Measurements from ENCODE around the gene VPS11. TPM values are rescaled to one million over a fixed set of nuclear protein-coding genes. Genes with fewer than 3 reads are reported as not detected.
"Not testable (repeated sequence)": the region's sequence is repeated elsewhere in the genome, so short reads cannot be mapped to it uniquely, and the experiment has no call there.

The VPS11 gene
- total and polyA plus RNA-seq, 10 donors = 30.1 to 66.7 (median 43.6) TPM

GRCh38 chr11:119029340-119030028 is 38.1 kb upstream of the VPS11 start:
- H3K27ac ChIP-seq = peak overlapping the region in 6 of 8 donors; percentile 72 to 87 (median 80)
- WGBS, 5 donors = 59 to 66% (median 64%) methylated on average over 10 of the region's 10 CpGs
- TF ChIP-seq POLR2AphosphoS5 (IDR thresholded peaks at IDR 0.05) = no peak
- TF ChIP-seq POLR2A (IDR thresholded peaks at IDR 0.05) = no peak
- TF ChIP-seq CTCF (IDR thresholded peaks at IDR 0.05 in 8 of 11, conservative IDR thresholded peaks at IDR 0.05 in 3 of 11) = no peak
- H3K4me1 ChIP-seq = peaks cover 14 to 52% (median 37%) of the 10 kb centered on the region in 6 donors
- peak overlapping the region; percentile 63 to 83 (median 72) for H3K4me3 ChIP-seq
- H3K36me3 ChIP-seq = peaks cover 0 to 41% (median 15%) of the 10 kb centered on the region in 6 donors
- peak; percentile 59 for DNase-seq
- H3K27me3 ChIP-seq (replicated peaks in 1 of 7) = no peaks in the 10 kb centered on the region
- intact Hi-C loops (cut with DNase I; ENCODE audit: low total_unique reads) = no loop called here
- no peaks in the 10 kb centered on the region for H3K9me3 ChIP-seq

- TF ChIP-seq POLR2AphosphoS5 (IDR thresholded peaks at IDR 0.05) = no peak
- TF ChIP-seq CTCF (IDR thresholded peaks at IDR 0.05 in 8 of 11, conservative IDR thresholded peaks at IDR 0.05 in 3 of 11) = no peak
- TF ChIP-seq POLR2A (IDR thresholded peaks at IDR 0.05) = no peak
These were observed 37.6 kb upstream of the VPS11 start for GRCh38 chr11:119030029-119030328.

GRCh38 chr11:119030329-119031047 is 37.1 kb upstream of the VPS11 start, which contains the start of gene SLC37A4:
SLC37A4 (minus strand) TSS chr11:119030877.
- Histone ChIP-seq H3K27me3 (replicated peaks in 1 of 7) (no peaks in the 10 kb centered on the region), H3K4me1 (peaks cover 9 to 42% (median 29%) of the 10 kb centered on the region in 6 donors), H3K9me3 (no peaks in the 10 kb centered on the region), H3K27ac (peak within 1 kb of the TSS; percentile 64 to 87 (median 76)), H3K36me3 (peaks cover 0 to 31% (median 5%) of the 10 kb centered on the region in 6 donors), H3K4me3 (peak within 1 kb of the TSS; percentile 63 to 83 (median 72))
- DNase-seq = peak; percentile 100
- TF ChIP-seq POLR2AphosphoS5 (IDR thresholded peaks at IDR 0.05) (peak; percentile 89 to 91 (median 90)), POLR2A (IDR thresholded peaks at IDR 0.05) (no peak), CTCF (IDR thresholded peaks at IDR 0.05 in 8 of 11, conservative IDR thresholded peaks at IDR 0.05 in 3 of 11) (peak in 7 of 11 experiments; percentile 90 to 97 (median 95))
- 0 to 1% (median 0%) methylated on average over 22 to 67 of the region's 67 CpGs for WGBS, 5 donors
- intact Hi-C loops (cut with DNase I; ENCODE audit: low total_unique reads) = no loop called here

More at GRCh38 chr11:119030029-119030328, 37.6 kb upstream of the VPS11 start:
- peaks cover 9 to 47% (median 33%) of the 10 kb centered on the region in 6 donors for H3K4me1 ChIP-seq
- peak overlapping the region; percentile 63 to 83 (median 72) for H3K4me3 ChIP-seq
- peaks cover 0 to 36% (median 10%) of the 10 kb centered on the region in 6 donors for H3K36me3 ChIP-seq
- H3K27me3 ChIP-seq (replicated peaks in 1 of 7) = no peaks in the 10 kb centered on the region
- H3K9me3 ChIP-seq = no peaks in the 10 kb centered on the region
- H3K27ac ChIP-seq = peak overlapping the region; percentile 64 to 87 (median 76)
- DNase-seq = no peak
- intact Hi-C loops (cut with DNase I; ENCODE audit: low total_unique reads) = no loop called here
- WGBS, 5 donors = 3 to 12% (median 7%) methylated on average over 4 to 13 of the region's 13 CpGs

GRCh38 chr11:119031912-119032280 is 35.7 kb upstream of the VPS11 start:
- 79 to 90% (median 89%) methylated on average over 9 of the region's 9 CpGs for WGBS, 5 donors
- Histone ChIP-seq H3K9me3 (no peaks in the 10 kb centered on the region), H3K27ac (no peak overlapping the region), H3K36me3 (peaks cover 0 to 17% (median 0%) of the 10 kb centered on the region in 6 donors), H3K4me3 (no peak overlapping the region), H3K4me1 (peaks cover 9 to 35% (median 26%) of the 10 kb centered on the region in 6 donors), H3K27me3 (replicated peaks in 1 of 7) (no peaks in the 10 kb centered on the region)
- intact Hi-C loops (cut with DNase I; ENCODE audit: low total_unique reads) = no loop called here
- no peak for TF ChIP-seq POLR2AphosphoS5 (IDR thresholded peaks at IDR 0.05)
- no peak for TF ChIP-seq POLR2A (IDR thresholded peaks at IDR 0.05)
- TF ChIP-seq CTCF (IDR thresholded peaks at IDR 0.05 in 8 of 11, conservative IDR thresholded peaks at IDR 0.05 in 3 of 11) = no peak
- peak; percentile 9 for DNase-seq

GRCh38 chr11:119033421-119033820 is 34.2 kb upstream of the VPS11 start:
- DNase-seq; H3K36me3 ChIP-seq; H3K4me3 ChIP-seq; H3K27me3 ChIP-seq (replicated peaks in 1 of 7); H3K9me3 ChIP-seq; H3K27ac ChIP-seq; intact Hi-C loops (cut with DNase I; ENCODE audit: low total_unique reads): not testable (repeated sequence)
- 83 to 93% (median 89%) methylated on average over 10 of the region's 10 CpGs for WGBS, 5 donors
- peaks cover 9 to 28% (median 23%) of the 10 kb centered on the region in 6 donors for H3K4me1 ChIP-seq

Measured in spleen (tissue), 11 donors.